ENCODE data around the gene TRIO.

TRIO gene

DNA sequence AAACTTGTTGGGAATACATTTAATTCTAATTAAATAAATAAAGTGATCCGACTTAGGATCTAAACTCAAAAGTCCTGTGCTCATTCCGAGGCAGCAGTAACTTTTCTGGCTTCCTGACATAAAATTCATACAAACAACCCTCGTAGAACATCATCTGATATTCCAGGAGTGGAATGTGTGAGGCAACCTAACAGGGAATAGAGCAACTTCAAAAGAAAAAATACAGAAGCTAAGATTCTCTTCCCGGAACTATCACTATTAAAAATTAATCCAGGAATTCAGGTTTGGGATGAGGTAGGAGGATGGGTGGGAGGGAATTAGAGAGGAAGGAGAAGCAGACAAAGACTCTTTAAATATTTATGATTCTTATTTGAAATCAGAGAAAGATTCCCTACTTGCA, 32.9 kb upstream of the TRIO start:
- Histone ChIP-seq H3K4me3 (ENCODE audit: low read depth, low read length) (no peak overlapping the region), H3K36me3 (replicated peaks) (no peaks in the 10 kb centered on the region), H3K27ac (peak overlapping the region; percentile 74), H3K27me3 (replicated peaks) (no peaks in the 10 kb centered on the region)
- in situ Hi-C loops (cut with HindIII; ENCODE audit: low pct_ligation_motif_present, low sequenced_read_pairs), result no loop called here
- DNase-seq, result no peak
- TF ChIP-seq, protein P1, sequence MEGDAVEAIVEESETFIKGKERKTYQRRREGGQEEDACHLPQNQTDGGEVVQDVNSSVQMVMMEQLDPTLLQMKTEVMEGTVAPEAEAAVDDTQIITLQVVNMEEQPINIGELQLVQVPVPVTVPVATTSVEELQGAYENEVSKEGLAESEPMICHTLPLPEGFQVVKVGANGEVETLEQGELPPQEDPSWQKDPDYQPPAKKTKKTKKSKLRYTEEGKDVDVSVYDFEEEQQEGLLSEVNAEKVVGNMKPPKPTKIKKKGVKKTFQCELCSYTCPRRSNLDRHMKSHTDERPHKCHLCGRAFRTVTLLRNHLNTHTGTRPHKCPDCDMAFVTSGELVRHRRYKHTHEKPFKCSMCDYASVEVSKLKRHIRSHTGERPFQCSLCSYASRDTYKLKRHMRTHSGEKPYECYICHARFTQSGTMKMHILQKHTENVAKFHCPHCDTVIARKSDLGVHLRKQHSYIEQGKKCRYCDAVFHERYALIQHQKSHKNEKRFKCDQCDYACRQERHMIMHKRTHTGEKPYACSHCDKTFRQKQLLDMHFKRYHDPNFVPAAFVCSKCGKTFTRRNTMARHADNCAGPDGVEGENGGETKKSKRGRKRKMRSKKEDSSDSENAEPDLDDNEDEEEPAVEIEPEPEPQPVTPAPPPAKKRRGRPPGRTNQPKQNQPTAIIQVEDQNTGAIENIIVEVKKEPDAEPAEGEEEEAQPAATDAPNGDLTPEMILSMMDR (IDR thresholded peaks at IDR 0.05; ENCODE audit: low read depth, low read length, missing control alignments), result no peak

DNA sequence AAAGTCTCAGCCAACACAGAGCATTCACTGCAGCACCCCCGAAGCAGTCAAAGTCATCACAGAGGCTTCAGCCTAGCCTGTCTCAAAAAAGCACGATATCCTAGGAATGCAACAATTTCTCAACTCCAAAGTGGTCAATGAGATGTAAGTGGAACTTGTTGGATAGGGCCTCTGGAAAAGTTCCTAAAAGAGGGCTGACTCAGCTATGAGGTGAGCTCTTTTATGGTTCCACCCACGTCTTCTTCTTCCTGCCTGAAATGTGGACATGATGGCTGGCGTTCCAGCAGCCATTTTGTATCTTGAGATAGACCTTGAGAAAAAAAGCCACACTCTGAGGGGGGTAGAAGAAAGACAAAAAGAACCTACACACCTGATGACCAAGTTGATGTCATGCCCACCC, 32.5 kb upstream of the TRIO start:
- peak; percentile 60 for DNase-seq

DNA sequence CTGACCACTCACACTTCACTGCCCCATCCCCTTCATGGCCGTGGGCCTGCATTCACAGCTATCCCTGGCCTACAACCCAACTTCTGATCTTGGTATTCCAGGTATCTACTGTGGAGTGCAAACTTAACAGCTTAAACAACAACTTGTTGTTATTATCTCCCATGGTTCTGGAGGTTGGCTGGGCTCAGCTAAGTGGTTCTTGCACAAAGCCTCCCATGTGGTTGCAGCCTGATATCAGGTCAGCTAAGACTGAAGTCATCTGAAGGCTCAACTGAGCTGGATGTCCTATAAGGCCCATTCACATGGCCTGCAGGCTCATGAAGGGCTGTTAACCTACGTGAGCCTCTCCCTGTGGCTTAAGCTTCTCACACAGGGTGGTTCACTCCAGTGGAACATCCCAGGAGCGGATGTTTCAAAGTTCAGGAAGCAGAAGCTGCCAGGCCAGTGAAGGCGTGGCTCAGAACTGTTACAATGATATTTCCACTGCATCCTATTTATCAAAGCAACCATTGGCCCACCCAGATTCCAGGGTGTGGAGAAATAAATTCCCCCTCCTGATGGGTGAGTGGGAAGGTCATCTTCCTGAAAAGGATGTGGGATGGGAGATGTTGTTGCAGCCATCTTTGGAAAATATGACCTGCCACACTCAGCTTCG, 30.0 kb upstream of the TRIO start:
- no peak overlapping the region for H3K27ac ChIP-seq
- TF ChIP-seq, protein P1 (IDR thresholded peaks at IDR 0.05; ENCODE audit: low read depth, low read length, missing control alignments), result no peak
- H3K27me3 ChIP-seq (replicated peaks), result no peaks in the 10 kb centered on the region
- no peak for DNase-seq
- no peaks in the 10 kb centered on the region for H3K36me3 ChIP-seq (replicated peaks)
- in situ Hi-C loops (cut with HindIII; ENCODE audit: low pct_ligation_motif_present, low sequenced_read_pairs), result no loop called here
- no peak overlapping the region for H3K4me3 ChIP-seq (ENCODE audit: low read depth, low read length)

More for the DNA sequence above, 32.5 kb upstream of the TRIO start:
- in situ Hi-C loops (cut with HindIII; ENCODE audit: low pct_ligation_motif_present, low sequenced_read_pairs), result no loop called here
- TF ChIP-seq, protein P1 (IDR thresholded peaks at IDR 0.05; ENCODE audit: low read depth, low read length, missing control alignments), result no peak
- H3K27me3 ChIP-seq (replicated peaks), result no peaks in the 10 kb centered on the region
- H3K27ac ChIP-seq, result peak overlapping the region; percentile 74
- no peaks in the 10 kb centered on the region for H3K36me3 ChIP-seq (replicated peaks)
- no peak overlapping the region for H3K4me3 ChIP-seq (ENCODE audit: low read depth, low read length)

DNA sequence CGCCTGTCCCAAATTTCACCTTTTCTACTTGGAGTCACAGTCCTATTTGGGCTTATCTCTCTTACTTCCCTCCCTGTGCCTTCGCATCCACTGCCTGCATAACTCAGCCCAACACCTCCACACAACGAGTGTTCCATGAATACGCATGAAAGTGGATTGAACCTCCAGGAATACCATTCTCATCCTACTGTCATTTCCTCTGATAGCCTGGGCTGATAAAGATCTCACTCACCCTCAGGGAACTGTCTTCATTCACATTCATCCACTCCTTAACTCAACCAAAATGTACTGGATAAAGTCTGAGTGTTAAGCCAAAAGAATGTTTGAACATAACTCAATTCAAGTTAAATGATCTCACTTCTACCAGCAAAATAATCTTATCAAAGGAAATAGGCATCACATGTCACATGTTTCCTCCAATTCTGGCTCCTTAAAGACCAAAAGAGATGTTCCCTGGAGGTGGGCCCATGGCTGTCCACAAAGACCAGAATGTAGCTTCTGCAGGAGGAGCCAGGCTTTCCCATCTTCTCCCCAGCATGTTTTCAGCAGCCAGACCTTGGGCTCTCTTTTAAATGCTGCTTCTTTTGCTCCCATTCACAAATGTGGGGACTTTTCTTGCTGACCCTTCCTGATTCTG, 28.4 kb upstream of the TRIO start:
- in situ Hi-C loops (cut with HindIII; ENCODE audit: low pct_ligation_motif_present, low sequenced_read_pairs), result no loop called here
- Histone ChIP-seq H3K27ac (no peak overlapping the region), H3K36me3 (replicated peaks) (no peaks in the 10 kb centered on the region), H3K27me3 (replicated peaks) (no peaks in the 10 kb centered on the region), H3K4me3 (ENCODE audit: low read depth, low read length) (no peak overlapping the region)
- TF ChIP-seq, protein P1 (IDR thresholded peaks at IDR 0.05; ENCODE audit: low read depth, low read length, missing control alignments), result no peak
- DNase-seq, result no peak

DNA sequence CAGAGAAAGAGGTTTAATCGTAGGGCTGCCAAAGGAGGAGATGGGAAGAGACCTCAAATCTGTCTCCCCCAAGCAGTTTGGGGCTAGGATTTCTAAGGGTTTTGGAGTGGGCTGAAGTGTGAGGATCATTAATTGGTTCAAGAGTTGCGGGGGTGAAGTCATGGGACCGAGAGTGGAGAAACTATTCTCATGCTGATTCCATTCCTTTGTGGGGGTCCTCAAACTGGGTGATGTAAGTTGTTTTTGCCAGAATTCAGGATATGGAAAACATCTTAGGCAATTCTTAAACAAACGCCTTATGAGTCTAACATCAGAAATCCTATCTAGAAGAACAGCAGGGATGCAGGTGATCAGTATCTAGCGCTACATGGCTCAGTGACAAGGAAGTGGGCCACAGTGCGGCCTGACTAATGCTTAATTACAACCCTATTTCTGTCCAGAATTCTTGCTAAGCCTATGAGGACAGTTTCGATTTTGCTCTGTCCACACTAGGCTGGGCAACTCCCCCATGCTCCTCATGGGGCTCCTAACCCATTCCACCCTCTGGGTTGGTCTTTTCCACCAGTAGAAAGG, 27.7 kb upstream of the TRIO start:
- no peak overlapping the region for H3K27ac ChIP-seq
- no peaks in the 10 kb centered on the region for H3K27me3 ChIP-seq (replicated peaks)
- in situ Hi-C loops (cut with HindIII; ENCODE audit: low pct_ligation_motif_present, low sequenced_read_pairs), result no loop called here
- DNase-seq, result no peak
- TF ChIP-seq, protein P1 (IDR thresholded peaks at IDR 0.05; ENCODE audit: low read depth, low read length, missing control alignments), result no peak
- H3K36me3 ChIP-seq (replicated peaks), result no peaks in the 10 kb centered on the region
- no peak overlapping the region for H3K4me3 ChIP-seq (ENCODE audit: low read depth, low read length)
